Neural cell (in vitro differentiated cells): ENCODE data around the gene ALDH3A2. TPM values are rescaled to one million over a fixed set of nuclear protein-coding genes. Genes with fewer than 3 reads are reported as not detected.

Experiments
- H2AFZ ChIP-seq: fragments of 200-600, 300-800 bp; sonication (generic), shearing (Covaris generic); 2 replicates; pipeline ENCODE4 v1.6.0; 2014; ENCODE audit warnings: low read depth, mild to moderate bottlenecking, antibody characterized with exemption, low read length, moderate library complexity
- H3F3A ChIP-seq: fragments of 200-600 bp; shearing (Covaris generic); 2 replicates; pipeline ENCODE4 v1.6.1; 2016; ENCODE audit warnings: mild to moderate bottlenecking, moderate library complexity, mixed read lengths, antibody characterized with exemption, low read length; ENCODE audit not compliant: insufficient read depth, poor library complexity, severe bottlenecking
- H3K27ac ChIP-seq: fragments of 200-600, 300-800 bp; sonication (generic), shearing (Covaris generic); 2 replicates; pipeline ENCODE4 v1.5.1; 2014; ENCODE audit warnings: mild to moderate bottlenecking, low read length, moderate library complexity
- H3K27me3 ChIP-seq: fragments of 300-800, 200-600 bp; sonication (generic), shearing (Covaris generic); 2 replicates; pipeline ENCODE4 v1.6.0; 2014; ENCODE audit warnings: mild to moderate bottlenecking, low read depth, low read length, moderate library complexity; ENCODE audit not compliant: insufficient read depth
- H3K36me3 ChIP-seq: fragments of 300-800, 200-600 bp; sonication (generic), shearing (Covaris generic); 2 replicates; pipeline ENCODE4 v1.5.1; 2014; ENCODE audit warnings: mild to moderate bottlenecking, antibody characterized with exemption, low read length, moderate library complexity; ENCODE audit not compliant: insufficient read depth
- H3K4me2 ChIP-seq: fragments of 300-800, 200-600 bp; sonication (generic), shearing (Covaris generic); 2 replicates; pipeline ENCODE4 v1.6.0; 2014; ENCODE audit warnings: mild to moderate bottlenecking, low read length
- H3K4me3 ChIP-seq: fragments of 300-800, 200-600 bp; sonication (generic), shearing (Covaris generic); 2 replicates; pipeline ENCODE4 v1.5.1; 2014; ENCODE audit warnings: mild to moderate bottlenecking, low read length, moderate library complexity
- H3K79me2 ChIP-seq: fragments of 200-600 bp; shearing (Covaris generic); replicated peaks from 2 replicates; pipeline ENCODE4 v1.6.0; 2014; ENCODE audit warnings: mild to moderate bottlenecking, low read length, moderate library complexity; ENCODE audit not compliant: insufficient read depth
- H3K9ac ChIP-seq: fragments of 300-800, 200-600 bp; sonication (generic), shearing (Covaris generic); 2 replicates; pipeline ENCODE4 v1.6.1; 2016; ENCODE audit warnings: mild to moderate bottlenecking, low read length, mixed read lengths
- H3K9me2 ChIP-seq: fragments of 200-600 bp; shearing (Covaris generic); 2 replicates; pipeline ENCODE4 v1.6.1; 2016; ENCODE audit warnings: mild to moderate bottlenecking, low read length, mixed read lengths; ENCODE audit not compliant: insufficient read depth
- H3K9me3 ChIP-seq: fragments of 200-600, 300-800 bp; sonication (generic), shearing (Covaris generic); 2 replicates; pipeline ENCODE4 v1.6.1; 2016; ENCODE audit warnings: mild to moderate bottlenecking, mixed run types, low read length, moderate library complexity, mixed read lengths
- H4K20me1 ChIP-seq: fragments of 200-600 bp; shearing (Covaris generic); 2 replicates; pipeline ENCODE4 v1.6.1; 2016; ENCODE audit warnings: mild to moderate bottlenecking, mixed run types; ENCODE audit not compliant: insufficient read depth
- CTCF ChIP-seq: fragments of 450-650 bp; IDR thresholded peaks from 2 replicates; pipeline ENCODE4 v1.5.1; 2014; ENCODE audit warnings: antibody characterized with exemption, mild to moderate bottlenecking, moderate library complexity; ENCODE audit not compliant: poor library complexity, severe bottlenecking
- EP300 ChIP-seq: fragments of 450-650 bp; conservative IDR thresholded peaks from 2 replicates; pipeline ENCODE4 v1.6.1; 2014; ENCODE audit warnings: antibody characterized with exemption, mild to moderate bottlenecking, moderate library complexity; ENCODE audit not compliant: poor library complexity, severe bottlenecking
- EZH2 ChIP-seq: fragments of 200-600, 300-800 bp; shearing (Covaris generic), sonication (generic); IDR thresholded peaks from 2 replicates; pipeline ENCODE4 v1.6.1; 2014; ENCODE audit warnings: antibody characterized with exemption, low read length, borderline replicate concordance, mild to moderate bottlenecking; ENCODE audit not compliant: insufficient read depth, poor library complexity, severe bottlenecking
- MXI1 ChIP-seq: fragments of 450-650 bp; conservative IDR thresholded peaks from 2 replicates; pipeline ENCODE4 v1.6.1; 2014; ENCODE audit warnings: antibody characterized with exemption, mild to moderate bottlenecking; ENCODE audit not compliant: poor library complexity, severe bottlenecking
- POLR2AphosphoS5 ChIP-seq: IDR thresholded peaks from 2 replicates; pipeline ENCODE4 v1.6.1; 2012
- RAD21 ChIP-seq: fragments of 450-650 bp; conservative IDR thresholded peaks from 2 replicates; pipeline ENCODE4 v1.6.1; 2014; ENCODE audit warnings: antibody characterized with exemption, mild to moderate bottlenecking, moderate library complexity
- SMC3 ChIP-seq: fragments of 450-650 bp; conservative IDR thresholded peaks from 2 replicates; pipeline ENCODE4 v1.6.1; 2014; ENCODE audit warnings: antibody characterized with exemption, mild to moderate bottlenecking, moderate library complexity; ENCODE audit not compliant: poor library complexity
- TAF1 ChIP-seq: IDR thresholded peaks from 2 replicates; pipeline ENCODE4 v1.6.1; 2012; ENCODE audit warnings: low read depth
- polyA plus RNA-seq: library from polyadenylated mRNA; depleted of rRNA; stranded (reverse); fragments of >200 nt; gene quantifications from 2 replicates; pipeline ENCODE4 v1.2.3, GENCODE V29; 2014
- TF ChIP-seq, protein P1 (sequence below): IDR thresholded peaks from 2 replicates; pipeline ENCODE4 v1.6.1; 2012; ENCODE audit warnings: borderline replicate concordance

The ALDH3A2 gene
- polyA plus RNA-seq, 1 donor from 2014 or later = 51.2 TPM

DNA sequence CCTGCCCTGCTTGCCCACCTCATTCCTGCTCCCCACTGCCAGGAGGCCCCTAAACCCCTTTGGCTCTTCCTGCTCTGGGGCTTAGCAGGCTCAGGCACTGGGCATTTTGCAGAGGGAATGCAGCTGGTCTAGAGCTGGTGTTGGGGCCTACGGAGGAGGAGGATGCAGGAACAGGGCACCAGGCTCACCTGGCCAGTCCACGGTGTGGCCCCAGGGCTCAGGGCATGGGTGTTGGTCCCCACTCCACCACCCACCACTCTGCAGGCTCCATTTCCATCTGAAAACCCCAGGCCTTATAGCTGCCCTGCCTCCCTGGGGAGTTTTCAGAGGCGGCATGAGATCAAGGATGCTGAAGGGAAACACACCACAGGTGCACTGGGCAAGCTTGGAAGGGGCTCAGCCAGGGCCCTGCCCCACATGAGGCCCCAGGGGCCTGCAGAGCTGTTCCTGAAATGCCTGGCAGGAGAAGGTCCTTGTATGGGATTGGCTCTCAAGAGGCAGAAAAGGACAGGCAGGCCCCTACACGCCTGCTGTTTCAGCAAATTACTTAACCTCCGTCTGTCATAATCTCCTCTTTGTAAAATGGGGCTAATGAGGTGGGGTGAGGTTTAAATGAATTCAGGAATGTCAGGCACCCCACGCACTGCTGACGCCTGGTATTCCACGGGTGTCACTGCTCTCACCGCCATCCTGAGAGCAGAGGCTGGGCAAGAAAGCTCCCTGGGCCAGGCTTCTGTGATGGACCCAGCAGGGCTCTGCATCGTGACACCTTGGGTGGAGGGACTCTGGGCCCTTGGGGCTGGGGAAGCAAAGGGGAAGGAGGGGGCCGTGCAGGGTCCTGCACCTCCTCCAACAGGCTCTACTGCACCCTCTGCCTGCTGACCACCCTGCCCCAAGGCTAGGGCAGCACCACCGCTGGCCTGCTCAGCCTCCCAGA is 58.5 kb downstream of the ALDH3A2 start:
- TF ChIP-seq SMC3 (no peak), RAD21 (no peak), EZH2 (no peak), EP300 (no peak), MXI1 (no peak), TAF1 (no peak), CTCF (no peak), POLR2AphosphoS5 (no peak)
- TF ChIP-seq, protein P1, sequence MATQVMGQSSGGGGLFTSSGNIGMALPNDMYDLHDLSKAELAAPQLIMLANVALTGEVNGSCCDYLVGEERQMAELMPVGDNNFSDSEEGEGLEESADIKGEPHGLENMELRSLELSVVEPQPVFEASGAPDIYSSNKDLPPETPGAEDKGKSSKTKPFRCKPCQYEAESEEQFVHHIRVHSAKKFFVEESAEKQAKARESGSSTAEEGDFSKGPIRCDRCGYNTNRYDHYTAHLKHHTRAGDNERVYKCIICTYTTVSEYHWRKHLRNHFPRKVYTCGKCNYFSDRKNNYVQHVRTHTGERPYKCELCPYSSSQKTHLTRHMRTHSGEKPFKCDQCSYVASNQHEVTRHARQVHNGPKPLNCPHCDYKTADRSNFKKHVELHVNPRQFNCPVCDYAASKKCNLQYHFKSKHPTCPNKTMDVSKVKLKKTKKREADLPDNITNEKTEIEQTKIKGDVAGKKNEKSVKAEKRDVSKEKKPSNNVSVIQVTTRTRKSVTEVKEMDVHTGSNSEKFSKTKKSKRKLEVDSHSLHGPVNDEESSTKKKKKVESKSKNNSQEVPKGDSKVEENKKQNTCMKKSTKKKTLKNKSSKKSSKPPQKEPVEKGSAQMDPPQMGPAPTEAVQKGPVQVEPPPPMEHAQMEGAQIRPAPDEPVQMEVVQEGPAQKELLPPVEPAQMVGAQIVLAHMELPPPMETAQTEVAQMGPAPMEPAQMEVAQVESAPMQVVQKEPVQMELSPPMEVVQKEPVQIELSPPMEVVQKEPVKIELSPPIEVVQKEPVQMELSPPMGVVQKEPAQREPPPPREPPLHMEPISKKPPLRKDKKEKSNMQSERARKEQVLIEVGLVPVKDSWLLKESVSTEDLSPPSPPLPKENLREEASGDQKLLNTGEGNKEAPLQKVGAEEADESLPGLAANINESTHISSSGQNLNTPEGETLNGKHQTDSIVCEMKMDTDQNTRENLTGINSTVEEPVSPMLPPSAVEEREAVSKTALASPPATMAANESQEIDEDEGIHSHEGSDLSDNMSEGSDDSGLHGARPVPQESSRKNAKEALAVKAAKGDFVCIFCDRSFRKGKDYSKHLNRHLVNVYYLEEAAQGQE = no peak

GRCh38 chr17:19707728-19708221 is 59.2 kb downstream of the ALDH3A2 start:
- H3K4me3 ChIP-seq = no peak overlapping the region
- H4K20me1 ChIP-seq = no peaks in the 10 kb centered on the region
- H3K27ac ChIP-seq = no peak overlapping the region
- no peak overlapping the region for H2AFZ ChIP-seq
- no peaks in the 10 kb centered on the region for H3K9me3 ChIP-seq
- no peaks in the 10 kb centered on the region for H3K36me3 ChIP-seq
- no peaks in the 10 kb centered on the region for H3K9me2 ChIP-seq
- no peaks in the 10 kb centered on the region for H3K79me2 ChIP-seq
- TF ChIP-seq EP300 (no peak), EZH2 (no peak), POLR2AphosphoS5 (no peak), MXI1 (no peak), TAF1 (no peak), RAD21 (no peak), SMC3 (no peak), CTCF (no peak)
- TF ChIP-seq, protein P1 = no peak
- H3K4me2 ChIP-seq = no peak overlapping the region
- no peak overlapping the region for H3K9ac ChIP-seq
- no peaks in the 10 kb centered on the region for H3F3A ChIP-seq
- no peaks in the 10 kb centered on the region for H3K27me3 ChIP-seq

More for the DNA sequence above, 58.5 kb downstream of the ALDH3A2 start:
- Histone ChIP-seq H3K27ac (no peak overlapping the region), H3F3A (no peaks in the 10 kb centered on the region), H3K9ac (no peak overlapping the region), H3K36me3 (no peaks in the 10 kb centered on the region), H3K79me2 (no peaks in the 10 kb centered on the region), H4K20me1 (no peaks in the 10 kb centered on the region), H3K9me2 (no peaks in the 10 kb centered on the region), H3K27me3 (no peaks in the 10 kb centered on the region), H3K9me3 (no peaks in the 10 kb centered on the region), H3K4me2 (no peak overlapping the region), H2AFZ (no peak overlapping the region), H3K4me3 (no peak overlapping the region)
